Neural cell (in vitro differentiated cells): ENCODE data around the gene SLC25A3. TPM values are rescaled to one million over a fixed set of nuclear protein-coding genes. Genes with fewer than 3 reads are reported as not detected.
"Not testable (repeated sequence)": the region's sequence is repeated elsewhere in the genome, so short reads cannot be mapped to it uniquely, and the experiment has no call there.

ENCODE experiments used
- H2AFZ ChIP-seq: fragments of 200-600, 300-800 bp; sonication (generic), shearing (Covaris generic); 2 replicates; pipeline ENCODE4 v1.6.0; 2014; ENCODE audit warnings: low read depth, mild to moderate bottlenecking, antibody characterized with exemption, low read length, moderate library complexity
- H3F3A ChIP-seq: fragments of 200-600 bp; shearing (Covaris generic); 2 replicates; pipeline ENCODE4 v1.6.1; 2016; ENCODE audit warnings: mild to moderate bottlenecking, moderate library complexity, mixed read lengths, antibody characterized with exemption, low read length; ENCODE audit not compliant: insufficient read depth, poor library complexity, severe bottlenecking
- H3K27ac ChIP-seq: fragments of 200-600, 300-800 bp; sonication (generic), shearing (Covaris generic); 2 replicates; pipeline ENCODE4 v1.5.1; 2014; ENCODE audit warnings: mild to moderate bottlenecking, low read length, moderate library complexity
- H3K27me3 ChIP-seq: fragments of 300-800, 200-600 bp; sonication (generic), shearing (Covaris generic); 2 replicates; pipeline ENCODE4 v1.6.0; 2014; ENCODE audit warnings: mild to moderate bottlenecking, low read depth, low read length, moderate library complexity; ENCODE audit not compliant: insufficient read depth
- H3K36me3 ChIP-seq: fragments of 300-800, 200-600 bp; sonication (generic), shearing (Covaris generic); 2 replicates; pipeline ENCODE4 v1.5.1; 2014; ENCODE audit warnings: mild to moderate bottlenecking, antibody characterized with exemption, low read length, moderate library complexity; ENCODE audit not compliant: insufficient read depth
- H3K4me2 ChIP-seq: fragments of 300-800, 200-600 bp; sonication (generic), shearing (Covaris generic); 2 replicates; pipeline ENCODE4 v1.6.0; 2014; ENCODE audit warnings: mild to moderate bottlenecking, low read length
- H3K4me3 ChIP-seq: fragments of 300-800, 200-600 bp; sonication (generic), shearing (Covaris generic); 2 replicates; pipeline ENCODE4 v1.5.1; 2014; ENCODE audit warnings: mild to moderate bottlenecking, low read length, moderate library complexity
- H3K79me2 ChIP-seq: fragments of 200-600 bp; shearing (Covaris generic); replicated peaks from 2 replicates; pipeline ENCODE4 v1.6.0; 2014; ENCODE audit warnings: mild to moderate bottlenecking, low read length, moderate library complexity; ENCODE audit not compliant: insufficient read depth
- H3K9ac ChIP-seq: fragments of 300-800, 200-600 bp; sonication (generic), shearing (Covaris generic); 2 replicates; pipeline ENCODE4 v1.6.1; 2016; ENCODE audit warnings: mild to moderate bottlenecking, low read length, mixed read lengths
- H3K9me2 ChIP-seq: fragments of 200-600 bp; shearing (Covaris generic); 2 replicates; pipeline ENCODE4 v1.6.1; 2016; ENCODE audit warnings: mild to moderate bottlenecking, low read length, mixed read lengths; ENCODE audit not compliant: insufficient read depth
- H3K9me3 ChIP-seq: fragments of 200-600, 300-800 bp; sonication (generic), shearing (Covaris generic); 2 replicates; pipeline ENCODE4 v1.6.1; 2016; ENCODE audit warnings: mild to moderate bottlenecking, mixed run types, low read length, moderate library complexity, mixed read lengths
- H4K20me1 ChIP-seq: fragments of 200-600 bp; shearing (Covaris generic); 2 replicates; pipeline ENCODE4 v1.6.1; 2016; ENCODE audit warnings: mild to moderate bottlenecking, mixed run types; ENCODE audit not compliant: insufficient read depth
- EZH2 ChIP-seq: fragments of 200-600, 300-800 bp; shearing (Covaris generic), sonication (generic); IDR thresholded peaks from 2 replicates; pipeline ENCODE4 v1.6.1; 2014; ENCODE audit warnings: antibody characterized with exemption, low read length, borderline replicate concordance, mild to moderate bottlenecking; ENCODE audit not compliant: insufficient read depth, poor library complexity, severe bottlenecking
- MXI1 ChIP-seq: fragments of 450-650 bp; conservative IDR thresholded peaks from 2 replicates; pipeline ENCODE4 v1.6.1; 2014; ENCODE audit warnings: antibody characterized with exemption, mild to moderate bottlenecking; ENCODE audit not compliant: poor library complexity, severe bottlenecking
- POLR2AphosphoS5 ChIP-seq: IDR thresholded peaks from 2 replicates; pipeline ENCODE4 v1.6.1; 2012
- RAD21 ChIP-seq: fragments of 450-650 bp; conservative IDR thresholded peaks from 2 replicates; pipeline ENCODE4 v1.6.1; 2014; ENCODE audit warnings: antibody characterized with exemption, mild to moderate bottlenecking, moderate library complexity
- REST ChIP-seq: IDR thresholded peaks from 2 replicates; pipeline ENCODE4 v1.6.1; 2012; ENCODE audit warnings: borderline replicate concordance
- SMC3 ChIP-seq: fragments of 450-650 bp; conservative IDR thresholded peaks from 2 replicates; pipeline ENCODE4 v1.6.1; 2014; ENCODE audit warnings: antibody characterized with exemption, mild to moderate bottlenecking, moderate library complexity; ENCODE audit not compliant: poor library complexity
- TAF1 ChIP-seq: IDR thresholded peaks from 2 replicates; pipeline ENCODE4 v1.6.1; 2012; ENCODE audit warnings: low read depth
- polyA plus RNA-seq: library from polyadenylated mRNA; depleted of rRNA; stranded (reverse); fragments of >200 nt; gene quantifications from 2 replicates; pipeline ENCODE4 v1.2.3, GENCODE V29; 2014

Gene SLC25A3
- polyA plus RNA-seq, 1 donor from 2014 or later, result 655 TPM

- Histone ChIP-seq H3K9me3 (no peaks in the 10 kb centered on the region), H3K27me3 (no peaks in the 10 kb centered on the region), H3K36me3 (no peaks in the 10 kb centered on the region), H4K20me1 (no peaks in the 10 kb centered on the region), H3K4me3 (no peak overlapping the region), H3K79me2 (peaks cover 11% of the 10 kb centered on the region), H2AFZ (no peak overlapping the region), H3K4me2 (no peak overlapping the region), H3K27ac (no peak overlapping the region), H3F3A (no peaks in the 10 kb centered on the region), H3K9me2 (no peaks in the 10 kb centered on the region), H3K9ac (no peak overlapping the region)
- TF ChIP-seq REST (no peak), TAF1 (no peak), POLR2AphosphoS5 (no peak), SMC3 (no peak)
Measured at GRCh38 chr12:98637068-98637467, 43.6 kb downstream of the SLC25A3 start.

- Histone ChIP-seq H2AFZ (no peak overlapping the region), H3F3A (no peaks in the 10 kb centered on the region), H3K79me2 (peaks cover 16% of the 10 kb centered on the region)
Measured at GRCh38 chr12:98638009-98638408, 44.5 kb downstream of the SLC25A3 start.

GRCh38 chr12:98639491-98639890 is 46.0 kb downstream of the SLC25A3 start:
- H4K20me1 ChIP-seq, result no peaks in the 10 kb centered on the region
- TF ChIP-seq EZH2 (no peak), RAD21 (no peak), MXI1 (no peak), TAF1 (no peak), SMC3 (no peak), REST (no peak)
- H3K79me2 ChIP-seq, result peaks cover 21% of the 10 kb centered on the region

More at GRCh38 chr12:98638009-98638408, 44.5 kb downstream of the SLC25A3 start:
- H3K27me3 ChIP-seq, result no peaks in the 10 kb centered on the region
- no peaks in the 10 kb centered on the region for H4K20me1 ChIP-seq
- no peak overlapping the region for H3K27ac ChIP-seq
- H3K4me3 ChIP-seq, result no peak overlapping the region
- TF ChIP-seq POLR2AphosphoS5 (no peak), TAF1 (no peak)
- no peak overlapping the region for H3K9ac ChIP-seq
- no peak overlapping the region for H3K4me2 ChIP-seq
- H3K9me2 ChIP-seq, result no peaks in the 10 kb centered on the region
- no peaks in the 10 kb centered on the region for H3K36me3 ChIP-seq
- H3K9me3 ChIP-seq, result no peaks in the 10 kb centered on the region

GRCh38 chr12:98642801-98643200 is 49.3 kb downstream of the SLC25A3 start:
- H4K20me1 ChIP-seq, H3K9ac ChIP-seq, H2AFZ ChIP-seq, H3K27ac ChIP-seq, H3K27me3 ChIP-seq, H3K4me3 ChIP-seq, H3K4me2 ChIP-seq, H3K36me3 ChIP-seq, H3K9me3 ChIP-seq, H3F3A ChIP-seq, H3K9me2 ChIP-seq: not testable (repeated sequence)
- peaks cover 43% of the 10 kb centered on the region for H3K79me2 ChIP-seq

More at GRCh38 chr12:98639491-98639890, 46.0 kb downstream of the SLC25A3 start:
- no peak overlapping the region for H3K27ac ChIP-seq
- H3K9ac ChIP-seq, result no peak overlapping the region
- no peaks in the 10 kb centered on the region for H3K9me2 ChIP-seq
- H2AFZ ChIP-seq, result no peak overlapping the region
- no peaks in the 10 kb centered on the region for H3K9me3 ChIP-seq
- H3K4me2 ChIP-seq, result no peak overlapping the region
- no peak overlapping the region for H3K4me3 ChIP-seq
- no peaks in the 10 kb centered on the region for H3K36me3 ChIP-seq
- no peaks in the 10 kb centered on the region for H3F3A ChIP-seq
- no peaks in the 10 kb centered on the region for H3K27me3 ChIP-seq
